Endodermal cell (in vitro differentiated cells): ENCODE measurements around the gene CLDN22. TPM values are rescaled to one million over a fixed set of nuclear protein-coding genes. Genes with fewer than 3 reads are reported as not detected.

ENCODE experiments used
- DNase-seq: peaks from one replicate; pipeline ENCODE4 v3.0.0-alpha.2; 2017
- H3K27ac ChIP-seq: 2 replicates; pipeline ENCODE4 v1.5.1; 2013; ENCODE audit warnings: mild to moderate bottlenecking, low read depth, low read length, moderate library complexity
- H3K27me3 ChIP-seq: 2 replicates; pipeline ENCODE4 v1.6.1; 2013; ENCODE audit warnings: mild to moderate bottlenecking, low read length, moderate library complexity; ENCODE audit not compliant: insufficient read depth, control insufficient read depth, poor library complexity, severe bottlenecking
- H3K36me3 ChIP-seq: 2 replicates; pipeline ENCODE4 v1.7.0; 2013; ENCODE audit warnings: mild to moderate bottlenecking, low read length, moderate library complexity; ENCODE audit not compliant: control insufficient read depth, insufficient read depth
- H3K4me1 ChIP-seq: one replicate; pipeline ENCODE4 v1.7.0; 2013; ENCODE audit warnings: low read length; ENCODE audit not compliant: control insufficient read depth, insufficient read depth
- H3K4me3 ChIP-seq: 2 replicates; pipeline ENCODE4 v1.5.1; 2013; ENCODE audit warnings: mild to moderate bottlenecking, low read length, moderate library complexity
- H3K9ac ChIP-seq: 2 replicates; pipeline ENCODE4 v1.6.1; 2013; ENCODE audit warnings: mild to moderate bottlenecking, low read length, moderate library complexity; ENCODE audit not compliant: poor library complexity, severe bottlenecking; ENCODE audit errors: extremely low read depth
- H3K9me3 ChIP-seq: 2 replicates; pipeline ENCODE4 v1.6.1; 2013; ENCODE audit warnings: mild to moderate bottlenecking, low read length, moderate library complexity; ENCODE audit not compliant: control insufficient read depth
- H3K27ac Mint-ChIP-seq: 2 replicates; pipeline ENCODE4 v1.8.0; 2020; ENCODE audit warnings: mixed read lengths
- H3K27me3 Mint-ChIP-seq: 2 replicates; pipeline ENCODE4 v1.8.0; 2021; ENCODE audit warnings: mild to moderate bottlenecking, mixed read lengths; ENCODE audit not compliant: insufficient read depth
- H3K36me3 Mint-ChIP-seq: 2 replicates; pipeline ENCODE4 v1.8.0; 2020; ENCODE audit warnings: low read depth, mixed read lengths
- H3K4me1 Mint-ChIP-seq: 2 replicates; pipeline ENCODE4 v1.8.0; 2020; ENCODE audit warnings: mixed read lengths
- H3K4me3 Mint-ChIP-seq: 2 replicates; pipeline ENCODE4 v1.8.0; 2020; ENCODE audit warnings: mild to moderate bottlenecking, moderate library complexity, mixed read lengths
- H3K9me3 Mint-ChIP-seq: 2 replicates; pipeline ENCODE4 v1.8.0; 2020; ENCODE audit warnings: mild to moderate bottlenecking, mixed read lengths
- CTCF ChIP-seq: fragments of 200-600 bp; sonication (generic); conservative IDR thresholded peaks from 2 replicates; pipeline ENCODE4 v1.5.0; 2021; ENCODE audit warnings: antibody characterized with exemption, mild to moderate bottlenecking
- WGBS, 2 experiments: methylation state at CpG; one replicate each; pipeline versions ENCODE4 v1.1.5 to v1.1.7; 2013; ENCODE audit warnings: missing lambda C conversion rate in 2 of 2, mixed read lengths in 1 of 2; ENCODE audit not compliant: insufficient coverage in 1 of 2, insufficient read length in 1 of 2; 5-methylcytosine and 5-hydroxymethylcytosine counted together
- total RNA-seq, 2 donors: library from RNA; stranded (reverse); fragmentation: NEBNext Ultra II Directional in 1 of 2; extraction: Animal tissue kit (Norgen Biotek cat#: 25700) in 1 of 2; gene quantifications; 2 replicates in 1 of 2; 3 replicates in 1 of 2; pipeline ENCODE4 v1.2.1, GENCODE V29; 2021

CLDN22 gene
- total RNA-seq, 2 donors from 2014 or later, result 0.15 TPM; not detected in 1

GRCh38 chr4:183349673-183350072, 29.6 kb upstream of the CLDN22 start:
- Histone ChIP-seq H3K27me3 (no peaks in the 10 kb centered on the region), H3K4me3 (no peak overlapping the region), H3K36me3 (no peaks in the 10 kb centered on the region), H3K4me1 (peaks cover 6% of the 10 kb centered on the region), H3K27ac (no peak overlapping the region), H3K9me3 (no peaks in the 10 kb centered on the region), H3K9ac (no peak overlapping the region)
- no peak for TF ChIP-seq CTCF
- H3K4me1 Mint-ChIP-seq, result peaks cover 19% of the 10 kb centered on the region
- peaks cover 3% of the 10 kb centered on the region for H3K27me3 Mint-ChIP-seq
- WGBS, 2 experiments, result 95 to 97% methylated on average over 7 to 9 of the region's 9 CpGs
- no peaks in the 10 kb centered on the region for H3K9me3 Mint-ChIP-seq
- no peaks in the 10 kb centered on the region for H3K36me3 Mint-ChIP-seq
- H3K4me3 Mint-ChIP-seq, result no peak overlapping the region
- no peak for DNase-seq
- no peak overlapping the region for H3K27ac Mint-ChIP-seq

GRCh38 chr4:183348706-183349659, 28.9 kb upstream of the CLDN22 start:
- no peak overlapping the region for H3K27ac Mint-ChIP-seq
- H3K9me3 Mint-ChIP-seq, result no peaks in the 10 kb centered on the region
- no peaks in the 10 kb centered on the region for H3K9me3 ChIP-seq
- peaks cover 6% of the 10 kb centered on the region for H3K4me1 ChIP-seq
- no peaks in the 10 kb centered on the region for H3K36me3 Mint-ChIP-seq
- no peak overlapping the region for H3K27ac ChIP-seq
- 91 to 92% methylated on average over 13 to 17 of the region's 17 CpGs for WGBS, 2 experiments
- H3K4me3 ChIP-seq, result no peak overlapping the region
- H3K27me3 Mint-ChIP-seq, result peaks cover 3% of the 10 kb centered on the region
- H3K4me1 Mint-ChIP-seq, result peaks cover 19% of the 10 kb centered on the region
- no peak overlapping the region for H3K9ac ChIP-seq
- no peaks in the 10 kb centered on the region for H3K27me3 ChIP-seq
- H3K36me3 ChIP-seq, result no peaks in the 10 kb centered on the region
- no peak overlapping the region for H3K4me3 Mint-ChIP-seq
- TF ChIP-seq CTCF, result no peak
- no peak for DNase-seq

DNA sequence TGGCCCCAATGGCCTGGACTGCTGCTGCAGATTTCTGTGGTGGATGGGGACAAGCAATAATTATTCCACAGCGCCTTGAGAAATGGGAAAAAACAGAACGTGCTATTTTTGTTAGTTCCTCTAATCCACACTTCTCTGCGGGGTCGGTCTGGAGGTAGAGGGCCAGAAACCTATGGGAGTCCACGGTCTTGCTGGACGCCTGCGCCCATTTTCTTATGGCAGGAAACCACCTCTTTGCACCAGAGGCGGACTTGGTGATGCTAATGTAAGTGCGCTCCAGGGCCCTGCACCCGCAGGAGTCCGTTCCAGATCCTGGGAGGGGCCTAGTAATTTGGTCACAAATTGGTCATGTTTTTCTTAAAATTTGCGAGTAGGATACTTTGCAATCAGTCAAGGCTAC, 28.1 kb upstream of the CLDN22 start:
- WGBS, 2 experiments, result 88 to 96% methylated on average over 5 to 12 of the region's 12 CpGs
- H3K36me3 ChIP-seq, result no peaks in the 10 kb centered on the region
- H3K27me3 Mint-ChIP-seq, result peaks cover 3% of the 10 kb centered on the region

More for the DNA sequence above, 28.1 kb upstream of the CLDN22 start:
- H3K9ac ChIP-seq, result no peak overlapping the region
- Mint-ChIP-seq H3K27ac (no peak overlapping the region), H3K36me3 (no peaks in the 10 kb centered on the region), H3K9me3 (no peaks in the 10 kb centered on the region), H3K4me1 (peaks cover 19% of the 10 kb centered on the region), H3K4me3 (no peak overlapping the region)
- H3K4me3 ChIP-seq, result no peak overlapping the region
- H3K4me1 ChIP-seq, result peaks cover 6% of the 10 kb centered on the region
- DNase-seq, result no peak
- H3K27me3 ChIP-seq, result no peaks in the 10 kb centered on the region
- no peak overlapping the region for H3K27ac ChIP-seq
- no peaks in the 10 kb centered on the region for H3K9me3 ChIP-seq
- no peak for TF ChIP-seq CTCF
